ENCODE data around the gene REXO5. TPM values are rescaled to one million over a fixed set of nuclear protein-coding genes. Genes with fewer than 3 reads are reported as not detected.

REXO5 gene
- total and polyA plus RNA-seq, 2 of the 13 experiments (the other 11 are each of a cell fraction or from before 2014, with no cell fraction given): 5.9 to 13.1 TPM

- TF ChIP-seq SUZ12 (IDR thresholded peaks at IDR 0.05; ENCODE audit: low read depth, low read length) (no peak), ZNF260 (CRISPR knock-in tag; IDR thresholded peaks at IDR 0.05; ENCODE audit: borderline replicate concordance, low read depth) (no peak), ZNF615 (CRISPR knock-in tag; IDR thresholded peaks at IDR 0.05; ENCODE audit: borderline replicate concordance) (no peak), ESRRA (CRISPR knock-in tag; IDR thresholded peaks at IDR 0.05; ENCODE audit: low read depth) (no peak), PPARG (CRISPR knock-in tag; conservative IDR thresholded peaks at IDR 0.05) (no peak), HOXA5 (CRISPR knock-in tag; IDR thresholded peaks at IDR 0.05) (no peak), ATF7-NPFF (CRISPR knock-in tag; IDR thresholded peaks at IDR 0.05; ENCODE audit: low read depth) (peak; percentile 20; the same call in 1 of the 2 replicates), ZNF205 (CRISPR knock-in tag; IDR thresholded peaks at IDR 0.05) (no peak), ZNF784 (CRISPR knock-in tag; IDR thresholded peaks at IDR 0.05; ENCODE audit: borderline replicate concordance) (0 out of 2 replicates have a peak, but pooled peaks have one; percentile 61), NFKBIZ (CRISPR knock-in tag; IDR thresholded peaks at IDR 0.05) (no peak), MYC (CRISPR knock-in tag; IDR thresholded peaks at IDR 0.05; ENCODE audit: borderline replicate concordance) (0 out of 2 replicates have a peak, but pooled peaks have one; percentile 42), HIVEP1 (CRISPR knock-in tag; IDR thresholded peaks at IDR 0.05) (no peak), ZNF275 (CRISPR knock-in tag; IDR thresholded peaks at IDR 0.05; ENCODE audit: borderline replicate concordance) (no peak), ZNF567 (CRISPR knock-in tag; IDR thresholded peaks at IDR 0.05; ENCODE audit: borderline replicate concordance) (peak; percentile 76; the same call in 1 of the 2 replicates)
- TF ChIP-seq, protein P1, sequence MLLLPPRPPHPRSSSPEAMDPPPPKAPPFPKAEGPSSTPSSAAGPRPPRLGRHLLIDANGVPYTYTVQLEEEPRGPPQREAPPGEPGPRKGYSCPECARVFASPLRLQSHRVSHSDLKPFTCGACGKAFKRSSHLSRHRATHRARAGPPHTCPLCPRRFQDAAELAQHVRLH (CRISPR knock-in tag; IDR thresholded peaks at IDR 0.05; ENCODE audit: borderline replicate concordance, low read depth): 0 out of 2 replicates have a peak, but pooled peaks have one; percentile 41
- TF ChIP-seq, protein P2, sequence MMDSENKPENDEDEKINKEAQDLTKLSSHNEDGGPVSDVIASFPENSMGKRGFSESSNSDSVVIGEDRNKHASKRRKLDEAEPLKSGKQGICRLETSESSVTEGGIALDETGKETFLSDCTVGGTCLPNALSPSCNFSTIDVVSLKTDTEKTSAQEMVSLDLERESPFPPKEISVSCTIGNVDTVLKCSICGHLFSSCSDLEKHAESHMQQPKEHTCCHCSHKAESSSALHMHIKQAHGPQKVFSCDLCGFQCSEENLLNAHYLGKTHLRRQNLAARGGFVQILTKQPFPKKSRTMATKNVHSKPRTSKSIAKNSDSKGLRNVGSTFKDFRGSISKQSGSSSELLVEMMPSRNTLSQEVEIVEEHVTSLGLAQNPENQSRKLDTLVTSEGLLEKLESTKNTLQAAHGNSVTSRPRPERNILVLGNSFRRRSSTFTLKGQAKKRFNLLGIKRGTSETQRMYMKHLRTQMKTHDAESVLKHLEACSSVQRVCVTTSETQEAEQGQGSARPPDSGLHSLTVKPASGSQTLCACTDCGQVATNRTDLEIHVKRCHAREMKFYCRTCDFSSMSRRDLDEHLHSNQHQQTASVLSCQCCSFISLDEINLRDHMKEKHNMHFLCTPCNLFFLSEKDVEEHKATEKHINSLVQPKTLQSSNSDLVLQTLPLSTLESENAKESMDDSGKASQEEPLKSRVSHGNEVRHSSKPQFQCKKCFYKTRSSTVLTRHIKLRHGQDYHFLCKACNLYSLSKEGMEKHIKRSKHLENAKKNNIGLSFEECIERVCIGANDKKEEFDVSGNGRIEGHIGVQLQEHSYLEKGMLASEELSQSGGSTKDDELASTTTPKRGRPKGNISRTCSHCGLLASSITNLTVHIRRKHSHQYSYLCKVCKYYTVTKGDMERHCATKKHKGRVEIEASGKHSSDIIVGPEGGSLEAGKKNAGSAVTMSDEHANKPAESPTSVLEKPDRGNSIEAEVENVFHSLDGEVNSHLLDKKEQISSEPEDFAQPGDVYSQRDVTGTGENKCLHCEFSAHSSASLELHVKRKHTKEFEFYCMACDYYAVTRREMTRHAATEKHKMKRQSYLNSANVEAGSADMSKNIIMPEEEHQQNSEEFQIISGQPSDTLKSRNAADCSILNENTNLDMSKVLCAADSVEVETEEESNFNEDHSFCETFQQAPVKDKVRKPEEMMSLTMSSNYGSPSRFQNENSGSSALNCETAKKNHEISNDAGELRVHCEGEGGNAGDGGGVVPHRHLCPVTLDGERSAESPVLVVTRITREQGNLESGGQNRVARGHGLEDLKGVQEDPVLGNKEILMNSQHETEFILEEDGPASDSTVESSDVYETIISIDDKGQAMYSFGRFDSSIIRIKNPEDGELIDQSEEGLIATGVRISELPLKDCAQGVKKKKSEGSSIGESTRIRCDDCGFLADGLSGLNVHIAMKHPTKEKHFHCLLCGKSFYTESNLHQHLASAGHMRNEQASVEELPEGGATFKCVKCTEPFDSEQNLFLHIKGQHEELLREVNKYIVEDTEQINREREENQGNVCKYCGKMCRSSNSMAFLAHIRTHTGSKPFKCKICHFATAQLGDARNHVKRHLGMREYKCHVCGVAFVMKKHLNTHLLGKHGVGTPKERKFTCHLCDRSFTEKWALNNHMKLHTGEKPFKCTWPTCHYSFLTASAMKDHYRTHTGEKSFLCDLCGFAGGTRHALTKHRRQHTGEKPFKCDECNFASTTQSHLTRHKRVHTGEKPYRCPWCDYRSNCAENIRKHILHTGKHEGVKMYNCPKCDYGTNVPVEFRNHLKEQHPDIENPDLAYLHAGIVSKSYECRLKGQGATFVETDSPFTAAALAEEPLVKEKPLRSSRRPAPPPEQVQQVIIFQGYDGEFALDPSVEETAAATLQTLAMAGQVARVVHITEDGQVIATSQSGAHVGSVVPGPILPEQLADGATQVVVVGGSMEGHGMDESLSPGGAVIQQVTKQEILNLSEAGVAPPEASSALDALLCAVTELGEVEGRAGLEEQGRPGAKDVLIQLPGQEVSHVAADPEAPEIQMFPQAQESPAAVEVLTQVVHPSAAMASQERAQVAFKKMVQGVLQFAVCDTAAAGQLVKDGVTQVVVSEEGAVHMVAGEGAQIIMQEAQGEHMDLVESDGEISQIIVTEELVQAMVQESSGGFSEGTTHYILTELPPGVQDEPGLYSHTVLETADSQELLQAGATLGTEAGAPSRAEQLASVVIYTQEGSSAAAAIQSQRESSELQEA (CRISPR knock-in tag; IDR thresholded peaks at IDR 0.05; ENCODE audit: not compliant biosample characterization): peak; percentile 51
- TF ChIP-seq, protein P3, sequence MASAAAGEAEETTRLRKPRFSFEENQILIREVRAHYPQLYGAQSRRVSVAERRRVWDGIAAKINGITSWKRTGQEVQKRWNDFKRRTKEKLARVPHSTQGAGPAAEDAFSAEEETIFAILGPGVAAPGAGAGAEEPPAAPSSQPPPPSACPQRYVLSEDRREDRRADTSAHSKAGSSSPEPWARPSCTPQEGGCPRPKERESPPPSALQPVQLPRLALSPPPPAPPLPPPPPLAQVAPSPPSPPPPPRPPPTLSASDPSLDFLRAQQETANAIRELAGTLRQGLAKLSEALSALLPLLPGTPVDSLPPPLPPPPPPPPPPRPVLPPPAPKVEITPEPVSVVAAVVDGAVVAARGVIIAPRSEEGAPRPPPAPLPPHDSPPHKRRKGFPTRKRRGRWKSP (CRISPR knock-in tag; IDR thresholded peaks at IDR 0.05): no peak
Measured at GRCh38 chr16:20774703-20775362, 31.5 kb upstream of the REXO5 start (continued).

Measured in HepG2 (cell line).